Measurements from ENCODE around the gene CDH22. TPM values are rescaled to one million over a fixed set of nuclear protein-coding genes. Genes with fewer than 3 reads are reported as not detected.

Gene CDH22
- total RNA-seq, 4 donors from 2014 or later, result 0.11 to 2.3 (median 0.76) TPM

DNA sequence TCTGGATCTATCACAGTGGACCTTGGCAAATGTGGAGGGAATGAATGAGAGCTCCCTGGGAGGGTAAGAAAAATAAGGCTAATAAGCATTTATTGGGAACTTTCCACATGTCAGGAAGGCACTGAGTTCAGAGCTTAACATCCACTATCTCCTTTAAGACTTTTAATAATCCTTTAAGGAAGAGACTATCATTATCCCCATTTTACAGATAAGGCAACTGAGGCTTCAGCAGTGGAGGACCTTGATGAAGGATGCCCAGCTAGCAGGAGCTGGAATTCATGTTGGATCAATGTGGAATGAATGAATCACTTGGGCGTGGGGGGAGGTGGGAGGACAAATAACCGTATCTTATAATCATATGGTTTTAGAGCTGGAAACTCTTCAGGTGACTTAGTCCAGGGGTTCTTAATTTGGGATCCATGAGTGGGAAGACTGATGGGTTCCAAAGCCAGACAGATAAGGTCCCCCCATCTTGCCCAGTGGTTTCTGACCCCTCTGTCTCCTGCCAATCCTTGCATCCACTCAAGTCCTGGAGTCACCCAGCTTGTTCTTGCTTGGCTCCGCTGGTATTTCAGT is 135.2 kb downstream of the CDH22 start:
- Histone ChIP-seq H3K27ac (no peak overlapping the region), H3K4me1 (peaks cover 0 to 19% (median 0%) of the 10 kb centered on the region in 3 donors), H3K4me3 (no peak overlapping the region), H3K9me3 (no peaks in the 10 kb centered on the region), H3K27me3 (peaks cover 0 to 85% (median 9%) of the 10 kb centered on the region in 4 donors), H3K36me3 (no peaks in the 10 kb centered on the region)
- WGBS, 2 donors, result 43 to 60% methylated on average over 3 of the region's 3 CpGs
- no peak for TF ChIP-seq POLR2A (IDR thresholded peaks at IDR 0.05)
- no peak for TF ChIP-seq CTCF (IDR thresholded peaks at IDR 0.05)
- intact Hi-C loops (cut with DNase I), result loop anchor here (10.0 kb wide), 1 partner anchor 148 kb away; the partner anchor contains the start of gene SLC12A5
- no peak for DNase-seq

- WGBS, 2 donors, result 60 to 67% methylated on average over 6 of the region's 6 CpGs
- Histone ChIP-seq H3K9me3 (no peaks in the 10 kb centered on the region), H3K4me3 (no peak overlapping the region), H3K4me1 (peaks cover 0 to 19% (median 0%) of the 10 kb centered on the region in 3 donors), H3K27ac (no peak overlapping the region), H3K36me3 (no peaks in the 10 kb centered on the region), H3K27me3 (peaks cover 0 to 81% (median 9%) of the 10 kb centered on the region in 4 donors)
- TF ChIP-seq POLR2A (IDR thresholded peaks at IDR 0.05) (no peak), CTCF (IDR thresholded peaks at IDR 0.05) (no peak)
- no peak for DNase-seq
- intact Hi-C loops (cut with DNase I), result loop anchor here (10.0 kb wide), 1 partner anchor 148 kb away; the partner anchor contains the start of gene SLC12A5
These were observed 135.8 kb downstream of the CDH22 start for GRCh38 chr20:46172455-46172854.

DNA sequence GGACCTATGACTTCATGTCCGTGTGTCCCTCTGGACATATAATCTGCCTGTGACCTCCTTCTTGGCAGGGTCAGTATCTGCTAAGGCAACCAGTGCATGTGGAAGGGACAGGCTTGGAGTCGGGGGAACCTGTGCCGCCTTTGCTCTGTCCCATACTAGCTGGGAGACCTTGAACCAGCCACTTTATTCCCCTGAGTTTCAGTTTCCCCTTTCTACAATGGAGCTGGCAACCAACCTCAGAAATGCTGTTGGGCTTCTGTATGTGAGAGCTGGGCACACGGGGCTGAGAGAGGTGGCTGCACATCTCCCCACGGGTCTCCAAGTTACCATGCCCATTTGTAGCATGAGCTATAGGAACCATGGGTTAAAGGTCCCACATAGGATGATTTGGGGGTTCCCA is 136.4 kb downstream of the CDH22 start:
- no peak for DNase-seq
- intact Hi-C loops (cut with DNase I), result loop anchor here (10.0 kb wide), 1 partner anchor 147 kb away; the partner anchor contains the start of gene SLC12A5
- Histone ChIP-seq H3K36me3 (no peaks in the 10 kb centered on the region), H3K27ac (no peak overlapping the region), H3K27me3 (peaks cover 0 to 78% (median 9%) of the 10 kb centered on the region in 4 donors), H3K9me3 (no peaks in the 10 kb centered on the region), H3K4me1 (peaks cover 0 to 19% (median 0%) of the 10 kb centered on the region in 3 donors), H3K4me3 (no peak overlapping the region)
- 61 to 72% methylated on average over 3 of the region's 5 CpGs for WGBS, 2 donors
- TF ChIP-seq CTCF (IDR thresholded peaks at IDR 0.05) (no peak), POLR2A (IDR thresholded peaks at IDR 0.05) (no peak)

DNA sequence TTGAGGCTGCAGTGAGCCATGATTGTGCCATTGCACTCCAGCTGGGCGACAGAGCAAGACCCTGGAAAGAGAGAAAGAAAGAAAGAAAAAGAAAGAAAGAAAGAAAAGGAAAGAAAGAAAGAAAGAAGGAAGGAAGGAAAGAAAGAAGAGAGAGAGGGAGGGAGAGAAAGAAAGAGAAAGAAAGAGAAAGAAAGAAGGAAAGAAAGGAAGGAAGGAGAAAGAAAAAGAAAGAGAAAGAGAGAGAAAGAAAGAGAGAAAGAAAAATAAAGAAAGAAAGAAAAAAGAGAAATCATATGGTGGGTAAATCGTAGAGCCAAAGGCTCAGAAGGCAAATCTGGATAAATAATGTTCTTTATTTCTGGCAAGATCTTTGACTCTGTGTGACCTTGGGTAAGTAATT is 136.8 kb downstream of the CDH22 start:
- intact Hi-C loops (cut with DNase I), result loop anchor here (10.0 kb wide), 1 partner anchor 147 kb away; the partner anchor contains the start of gene SLC12A5
- Histone ChIP-seq H3K9me3 (no peaks in the 10 kb centered on the region), H3K4me1 (peaks cover 0 to 19% (median 0%) of the 10 kb centered on the region in 3 donors), H3K4me3 (no peak overlapping the region), H3K27me3 (peaks cover 0 to 77% (median 9%) of the 10 kb centered on the region in 4 donors), H3K36me3 (no peaks in the 10 kb centered on the region), H3K27ac (no peak overlapping the region)
- WGBS, 2 donors, result 61 to 67% methylated on average over 2 of the region's 2 CpGs
- TF ChIP-seq POLR2A (IDR thresholded peaks at IDR 0.05) (no peak), CTCF (IDR thresholded peaks at IDR 0.05) (no peak)
- DNase-seq, result no peak

Data from esophagus squamous epithelium (tissue), 5 donors.